IPS DF 6.9 (cell line): ENCODE measurements around the gene SSR4.
A peak's percentile ranks its signal among the peaks of the same experiment; 100 is the strongest.

Experiments
- DNase-seq: peaks from one replicate; pipeline ENCODE4 v3.0.0-alpha.2; 2013; ENCODE audit warnings: low read depth, low spot score
- H3K27ac ChIP-seq: one replicate; pipeline ENCODE4 v1.5.1; 2013; ENCODE audit warnings: low read length, control low read depth
- H3K27me3 ChIP-seq: 2 replicates; pipeline ENCODE4 v1.6.1; 2013; ENCODE audit warnings: mild to moderate bottlenecking, low read length; ENCODE audit not compliant: control insufficient read depth, insufficient read depth
- H3K36me3 ChIP-seq: 2 replicates; pipeline ENCODE4 v1.6.1; 2013; ENCODE audit warnings: low read length; ENCODE audit not compliant: control insufficient read depth, insufficient read depth
- H3K4me1 ChIP-seq: 2 replicates; pipeline ENCODE4 v1.6.1; 2013; ENCODE audit warnings: low read length; ENCODE audit not compliant: control insufficient read depth, insufficient read depth
- H3K4me3 ChIP-seq: 2 replicates; pipeline ENCODE4 v1.5.1; 2013; ENCODE audit warnings: mild to moderate bottlenecking, low read length
- H3K9me3 ChIP-seq: 2 replicates; pipeline ENCODE4 v1.6.1; 2013; ENCODE audit warnings: low read length, inconsistent platforms; ENCODE audit not compliant: control insufficient read depth, insufficient read depth
- WGBS: extraction: QIAGEN DNeasy Blood & Tissue Kit; methylation state at CpG from one replicate; pipeline ENCODE4 v1.1.7; 2013; ENCODE audit warnings: mixed read lengths, missing lambda C conversion rate; ENCODE audit not compliant: insufficient read length, insufficient coverage; 5-methylcytosine and 5-hydroxymethylcytosine counted together

The SSR4 gene

GRCh38 chrX:153782871-153783270, 11.6 kb upstream of the SSR4 start:
- Histone ChIP-seq H3K9me3 (no peaks in the 10 kb centered on the region), H3K27me3 (no peaks in the 10 kb centered on the region), H3K27ac (no peak overlapping the region), H3K4me3 (no peak overlapping the region), H3K4me1 (no peaks in the 10 kb centered on the region), H3K36me3 (peaks cover 9% of the 10 kb centered on the region)
- DNase-seq: no peak
- WGBS: no CpG with 5 or more reads among the region's 14 CpGs

GRCh38 chrX:153783378-153784013, 11.0 kb upstream of the SSR4 start:
- Histone ChIP-seq H3K27ac (no peak overlapping the region), H3K4me3 (no peak overlapping the region), H3K9me3 (no peaks in the 10 kb centered on the region), H3K27me3 (no peaks in the 10 kb centered on the region), H3K4me1 (no peaks in the 10 kb centered on the region), H3K36me3 (peaks cover 9% of the 10 kb centered on the region)
- no peak for DNase-seq
- no CpG with 5 or more reads among the region's 24 CpGs for WGBS

GRCh38 chrX:153784325-153784967, 10.0 kb upstream of the SSR4 start:
- DNase-seq: no peak
- H3K36me3 ChIP-seq: peaks cover 9% of the 10 kb centered on the region
- no peaks in the 10 kb centered on the region for H3K9me3 ChIP-seq
- H3K27ac ChIP-seq: no peak overlapping the region
- no peak overlapping the region for H3K4me3 ChIP-seq
- no peaks in the 10 kb centered on the region for H3K4me1 ChIP-seq
- no peaks in the 10 kb centered on the region for H3K27me3 ChIP-seq
- WGBS: no CpG with 5 or more reads among the region's 27 CpGs

DNA sequence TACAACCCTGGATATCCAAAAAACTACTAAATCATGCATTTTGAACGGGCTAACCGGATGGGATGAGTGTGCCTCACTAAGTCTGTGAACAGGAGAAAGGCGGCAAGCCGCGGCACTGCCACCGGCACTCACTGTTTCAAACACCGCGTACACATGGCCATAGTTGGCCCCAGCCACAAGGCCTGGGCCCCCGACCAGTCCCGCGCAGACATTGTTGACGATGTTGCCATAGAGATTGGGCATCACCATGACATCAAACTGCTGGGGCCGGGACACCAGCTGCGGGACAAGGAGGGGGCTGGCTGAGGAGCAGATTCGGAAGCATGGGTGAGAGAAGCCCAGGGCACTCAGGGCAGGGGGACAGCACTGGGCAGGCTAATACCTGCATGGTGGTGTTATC, 7.8 kb upstream of the SSR4 start:
- Histone ChIP-seq H3K36me3 (peaks cover 9% of the 10 kb centered on the region), H3K27me3 (no peaks in the 10 kb centered on the region), H3K4me3 (no peak overlapping the region), H3K27ac (no peak overlapping the region), H3K4me1 (no peaks in the 10 kb centered on the region), H3K9me3 (no peaks in the 10 kb centered on the region)
- no CpG with 5 or more reads among the region's 15 CpGs for WGBS
- no peak for DNase-seq

DNA sequence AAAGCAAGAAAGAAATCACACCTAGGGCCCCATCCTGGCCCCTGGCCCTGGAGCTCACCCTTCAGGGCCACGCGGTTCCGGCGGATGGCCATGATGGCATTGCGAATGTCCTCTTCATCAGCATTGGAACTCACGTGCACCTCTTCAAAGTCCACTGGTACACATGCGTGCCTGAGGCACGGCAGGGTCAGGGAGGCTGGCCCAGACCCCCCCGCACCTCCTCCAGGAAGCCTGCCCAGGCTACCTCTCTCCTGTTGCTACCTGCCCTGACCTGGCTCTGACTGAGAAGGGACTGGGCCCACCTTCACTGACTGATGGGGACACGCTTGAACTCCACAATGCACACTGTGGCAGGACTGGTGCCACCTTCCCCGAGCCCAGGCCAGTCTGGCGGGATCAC, 4.8 kb upstream of the SSR4 start:
- Histone ChIP-seq H3K27me3 (no peaks in the 10 kb centered on the region), H3K4me3 (no peak overlapping the region), H3K9me3 (no peaks in the 10 kb centered on the region), H3K4me1 (no peaks in the 10 kb centered on the region), H3K27ac (no peak overlapping the region), H3K36me3 (peaks cover 7% of the 10 kb centered on the region)
- WGBS: no CpG with 5 or more reads among the region's 12 CpGs
- DNase-seq: no peak

GRCh38 chrX:153791104-153791852, 3.2 kb upstream of the SSR4 start:
- no peaks in the 10 kb centered on the region for H3K27me3 ChIP-seq
- H3K4me1 ChIP-seq: 0 out of 2 replicates have a peak, but pooled peaks cover 2% of the 10 kb centered on the region
- H3K36me3 ChIP-seq: peaks cover 1% of the 10 kb centered on the region
- no peak overlapping the region for H3K27ac ChIP-seq
- no peak overlapping the region for H3K4me3 ChIP-seq
- no CpG with 5 or more reads among the region's 17 CpGs for WGBS
- no peak for DNase-seq
- no peaks in the 10 kb centered on the region for H3K9me3 ChIP-seq

GRCh38 chrX:153792368-153792767, 2.1 kb upstream of the SSR4 start:
- H3K4me3 ChIP-seq: no peak overlapping the region
- DNase-seq: no peak
- H3K36me3 ChIP-seq: peaks cover 4% of the 10 kb centered on the region
- H3K27me3 ChIP-seq: no peaks in the 10 kb centered on the region
- no peak overlapping the region for H3K27ac ChIP-seq
- WGBS: no CpG with 5 or more reads among the region's 6 CpGs
- 0 out of 2 replicates have a peak, but pooled peaks cover 2% of the 10 kb centered on the region for H3K4me1 ChIP-seq
- no peaks in the 10 kb centered on the region for H3K9me3 ChIP-seq

DNA sequence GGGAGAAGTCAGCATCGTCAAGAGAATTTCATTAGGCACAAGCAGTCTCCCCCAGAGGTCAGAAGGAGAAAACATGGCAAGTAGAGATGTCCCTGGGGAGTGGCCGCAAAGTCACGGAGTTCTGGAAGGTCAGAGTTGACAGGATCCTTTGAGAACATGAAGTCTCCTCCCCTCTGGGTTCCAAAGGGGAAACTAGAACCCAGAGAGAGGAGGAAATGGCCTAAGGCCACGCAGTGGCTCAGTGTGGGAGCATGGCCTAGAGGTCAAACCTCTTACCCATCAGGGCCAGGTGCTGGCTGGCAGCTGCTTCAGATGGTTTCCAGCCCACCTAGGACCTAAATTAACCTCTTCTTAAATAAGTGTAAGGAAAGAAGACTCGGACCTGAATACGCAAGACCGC, 1.2 kb upstream of the SSR4 start:
- 0 out of 2 replicates have a peak, but pooled peaks cover 2% of the 10 kb centered on the region for H3K4me1 ChIP-seq
- WGBS: no CpG with 5 or more reads among the region's 7 CpGs
- H3K4me3 ChIP-seq: peak overlapping the region; percentile 57; the same call in 1 of the 2 replicates
- no peak overlapping the region for H3K27ac ChIP-seq
- H3K9me3 ChIP-seq: no peaks in the 10 kb centered on the region
- no peaks in the 10 kb centered on the region for H3K27me3 ChIP-seq
- H3K36me3 ChIP-seq: peaks cover 7% of the 10 kb centered on the region
- DNase-seq: no peak

DNA sequence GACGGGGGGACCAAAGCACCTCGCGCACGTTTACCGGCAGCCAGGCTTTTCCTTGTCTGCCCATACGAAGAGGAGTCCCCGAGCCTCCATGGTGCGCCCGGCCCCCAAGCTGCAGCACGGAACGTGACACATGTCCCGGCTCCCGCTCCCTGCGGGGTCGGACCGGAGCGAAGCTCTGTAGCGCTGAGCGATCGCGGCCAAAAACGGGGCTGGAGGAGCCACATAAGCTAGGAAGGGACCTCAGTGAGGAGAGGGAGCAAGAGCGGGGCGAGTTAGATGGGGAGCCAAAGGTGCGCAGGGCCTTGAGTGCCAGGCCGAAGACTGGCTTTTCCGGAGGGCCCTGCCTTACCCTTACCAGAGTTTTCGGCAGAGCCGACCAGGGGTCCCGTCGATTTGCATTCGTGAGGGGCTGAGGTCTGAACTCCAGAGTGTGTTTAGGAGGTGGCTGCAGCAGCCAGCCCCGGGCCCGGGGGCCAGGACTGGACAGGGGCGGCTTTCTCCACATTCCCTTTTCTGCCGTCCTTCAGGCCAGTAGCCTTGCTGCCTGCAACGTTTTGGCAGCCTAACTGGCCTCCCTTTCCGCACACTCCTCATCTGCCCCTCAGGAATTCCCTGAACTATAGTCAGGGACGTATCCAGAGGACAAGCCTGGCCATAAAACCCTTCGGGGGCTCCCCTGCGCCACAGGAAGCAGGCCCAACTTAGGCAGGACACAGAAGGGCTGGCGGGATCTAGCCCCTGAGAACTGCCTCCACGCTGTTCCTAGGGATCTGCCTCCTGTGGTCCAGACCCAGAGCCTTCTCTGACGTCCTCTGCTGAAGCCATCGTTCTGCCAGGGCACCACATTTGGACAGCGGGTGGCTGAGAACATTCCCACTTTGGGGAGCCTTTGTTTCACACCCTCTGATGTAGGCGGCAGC, 689 bp downstream of the SSR4 start:
- Histone ChIP-seq H3K27ac (no peak overlapping the region), H3K36me3 (peaks cover 13% of the 10 kb centered on the region), H3K4me1 (0 out of 2 replicates have a peak, but pooled peaks cover 2% of the 10 kb centered on the region), H3K4me3 (peak overlapping the region; percentile 57; the same call in 1 of the 2 replicates), H3K9me3 (no peaks in the 10 kb centered on the region), H3K27me3 (no peaks in the 10 kb centered on the region)
- DNase-seq: no peak
- WGBS: no CpG with 5 or more reads among the region's 47 CpGs
